ENCODE data around the gene NEMF.
A peak's percentile ranks its signal among the peaks of the same experiment; 100 is the strongest.

The NEMF gene

GRCh38 chr14:49768301-49769121 lies 84.1 kb downstream of the NEMF start:
- peak overlapping the region; percentile 86 to 99 (median 99) for H3K4me3 Mint-ChIP-seq

GRCh38 chr14:49767571-49768300 lies 84.9 kb downstream of the NEMF start, which contains the start of gene KLHDC2:
Gene KLHDC2, plus strand, starts transcription at chr14:49768153. Its CDS starts 316 bp downstream, at chr14:49768469.
- no peaks in the 10 kb centered on the region for H3K9me3 Mint-ChIP-seq
- H3K4me1 Mint-ChIP-seq = peaks cover 33% of the 10 kb centered on the region
- no peaks in the 10 kb centered on the region for H3K27me3 Mint-ChIP-seq (ENCODE audit: low read depth)
- peak within 1 kb of the TSS; percentile 97 to 100 (median 100) for H3K27ac Mint-ChIP-seq
- peak within 1 kb of the TSS; percentile 96 to 99 (median 99) for H3K4me3 Mint-ChIP-seq
- peak in 2 of 3 experiments; percentile 27 to 37 for TF ChIP-seq CTCF (IDR thresholded peaks at IDR 0.05; ENCODE audit: unreplicated experiment in 3 of 3)
- peaks cover 11% of the 10 kb centered on the region for H3K36me3 Mint-ChIP-seq (ENCODE audit: low read depth)

More at GRCh38 chr14:49768301-49769121, 84.1 kb downstream of the NEMF start:
- H3K27ac Mint-ChIP-seq = peak overlapping the region; percentile 97 to 100 (median 100)
- H3K9me3 Mint-ChIP-seq = no peaks in the 10 kb centered on the region
- no peak for TF ChIP-seq CTCF (IDR thresholded peaks at IDR 0.05; ENCODE audit: unreplicated experiment in 3 of 3)
- peaks cover 11% of the 10 kb centered on the region for H3K36me3 Mint-ChIP-seq (ENCODE audit: low read depth)
- no peaks in the 10 kb centered on the region for H3K27me3 Mint-ChIP-seq (ENCODE audit: low read depth)
- H3K4me1 Mint-ChIP-seq = peaks cover 33% of the 10 kb centered on the region

GRCh38 chr14:49767270-49767570 lies 85.4 kb downstream of the NEMF start:
- TF ChIP-seq CTCF (IDR thresholded peaks at IDR 0.05; ENCODE audit: unreplicated experiment in 3 of 3) = no peak
- Mint-ChIP-seq H3K9me3 (no peaks in the 10 kb centered on the region), H3K27ac (peak overlapping the region; percentile 97 to 100 (median 99)), H3K4me3 (peak overlapping the region; percentile 84 to 99 (median 96)), H3K4me1 (peaks cover 33% of the 10 kb centered on the region), H3K27me3 (ENCODE audit: low read depth) (no peaks in the 10 kb centered on the region), H3K36me3 (ENCODE audit: low read depth) (peaks cover 8% of the 10 kb centered on the region)

- TF ChIP-seq CTCF (IDR thresholded peaks at IDR 0.05; ENCODE audit: unreplicated experiment in 3 of 3) = no peak
- H3K27ac Mint-ChIP-seq = peak overlapping the region; percentile 97 to 100 (median 99)
- H3K27me3 Mint-ChIP-seq (ENCODE audit: low read depth) = no peaks in the 10 kb centered on the region
- peak overlapping the region; percentile 84 to 99 (median 96) for H3K4me3 Mint-ChIP-seq
- peaks cover 7% of the 10 kb centered on the region for H3K36me3 Mint-ChIP-seq (ENCODE audit: low read depth)
- H3K9me3 Mint-ChIP-seq = no peaks in the 10 kb centered on the region
- peaks cover 33% of the 10 kb centered on the region for H3K4me1 Mint-ChIP-seq
Measured at GRCh38 chr14:49766839-49767238, 85.7 kb downstream of the NEMF start.

- H3K27ac Mint-ChIP-seq = no peak overlapping the region
- H3K4me1 Mint-ChIP-seq = peaks cover 3% of the 10 kb centered on the region
- H3K9me3 Mint-ChIP-seq = no peaks in the 10 kb centered on the region
- no peaks in the 10 kb centered on the region for H3K27me3 Mint-ChIP-seq (ENCODE audit: low read depth)
- no peaks in the 10 kb centered on the region for H3K36me3 Mint-ChIP-seq (ENCODE audit: low read depth)
- no peak for TF ChIP-seq CTCF (IDR thresholded peaks at IDR 0.05; ENCODE audit: unreplicated experiment in 3 of 3)
- no peak overlapping the region for H3K4me3 Mint-ChIP-seq
Measured at GRCh38 chr14:49761839-49762551, 90.6 kb downstream of the NEMF start.
